ENCODE measurements around the gene LRRN3.

DNA sequence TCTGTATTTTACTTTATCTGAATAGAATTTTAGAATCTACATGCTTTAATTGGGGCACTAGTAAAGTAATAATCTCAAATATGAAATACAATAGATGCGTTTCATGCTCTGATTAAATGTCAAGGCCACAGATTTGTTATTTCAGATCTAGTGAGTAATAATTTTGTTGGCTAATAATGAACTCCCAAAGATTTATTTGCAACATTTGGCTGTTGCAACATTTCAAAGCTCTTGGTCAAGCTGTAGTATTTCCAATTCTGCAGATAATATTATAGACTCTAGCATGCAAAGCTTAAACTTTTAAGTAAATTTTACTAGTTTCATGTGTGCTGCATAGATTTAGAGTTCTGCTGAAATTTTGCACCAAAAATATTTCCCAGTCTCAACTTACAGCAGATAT is 16.7 kb downstream of the LRRN3 start:
- TF ChIP-seq, protein P1, sequence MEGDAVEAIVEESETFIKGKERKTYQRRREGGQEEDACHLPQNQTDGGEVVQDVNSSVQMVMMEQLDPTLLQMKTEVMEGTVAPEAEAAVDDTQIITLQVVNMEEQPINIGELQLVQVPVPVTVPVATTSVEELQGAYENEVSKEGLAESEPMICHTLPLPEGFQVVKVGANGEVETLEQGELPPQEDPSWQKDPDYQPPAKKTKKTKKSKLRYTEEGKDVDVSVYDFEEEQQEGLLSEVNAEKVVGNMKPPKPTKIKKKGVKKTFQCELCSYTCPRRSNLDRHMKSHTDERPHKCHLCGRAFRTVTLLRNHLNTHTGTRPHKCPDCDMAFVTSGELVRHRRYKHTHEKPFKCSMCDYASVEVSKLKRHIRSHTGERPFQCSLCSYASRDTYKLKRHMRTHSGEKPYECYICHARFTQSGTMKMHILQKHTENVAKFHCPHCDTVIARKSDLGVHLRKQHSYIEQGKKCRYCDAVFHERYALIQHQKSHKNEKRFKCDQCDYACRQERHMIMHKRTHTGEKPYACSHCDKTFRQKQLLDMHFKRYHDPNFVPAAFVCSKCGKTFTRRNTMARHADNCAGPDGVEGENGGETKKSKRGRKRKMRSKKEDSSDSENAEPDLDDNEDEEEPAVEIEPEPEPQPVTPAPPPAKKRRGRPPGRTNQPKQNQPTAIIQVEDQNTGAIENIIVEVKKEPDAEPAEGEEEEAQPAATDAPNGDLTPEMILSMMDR (IDR thresholded peaks at IDR 0.05) = no peak
- TF ChIP-seq POLR2A (IDR thresholded peaks at IDR 0.05) (no peak), EP300 (IDR thresholded peaks at IDR 0.05) (no peak)

Data from tibial nerve (tissue), 4 donors.